NCI-H2196 treated with DMSO at 0.1 percent for 48 hours (cell line): ENCODE results near the gene APOL4.
"Not testable (repeated sequence)": the region's sequence is repeated elsewhere in the genome, so short reads cannot be mapped to it uniquely, and the experiment has no call there.

Source experiments
- DNase-seq: peaks from one replicate; lab custom pipeline; 2025; ENCODE audit not compliant: unreplicated experiment; lab: John Stamatoyannopoulos, UW

Gene APOL4, protein sequence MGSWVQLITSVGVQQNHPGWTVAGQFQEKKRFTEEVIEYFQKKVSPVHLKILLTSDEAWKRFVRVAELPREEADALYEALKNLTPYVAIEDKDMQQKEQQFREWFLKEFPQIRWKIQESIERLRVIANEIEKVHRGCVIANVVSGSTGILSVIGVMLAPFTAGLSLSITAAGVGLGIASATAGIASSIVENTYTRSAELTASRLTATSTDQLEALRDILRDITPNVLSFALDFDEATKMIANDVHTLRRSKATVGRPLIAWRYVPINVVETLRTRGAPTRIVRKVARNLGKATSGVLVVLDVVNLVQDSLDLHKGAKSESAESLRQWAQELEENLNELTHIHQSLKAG

DNA sequence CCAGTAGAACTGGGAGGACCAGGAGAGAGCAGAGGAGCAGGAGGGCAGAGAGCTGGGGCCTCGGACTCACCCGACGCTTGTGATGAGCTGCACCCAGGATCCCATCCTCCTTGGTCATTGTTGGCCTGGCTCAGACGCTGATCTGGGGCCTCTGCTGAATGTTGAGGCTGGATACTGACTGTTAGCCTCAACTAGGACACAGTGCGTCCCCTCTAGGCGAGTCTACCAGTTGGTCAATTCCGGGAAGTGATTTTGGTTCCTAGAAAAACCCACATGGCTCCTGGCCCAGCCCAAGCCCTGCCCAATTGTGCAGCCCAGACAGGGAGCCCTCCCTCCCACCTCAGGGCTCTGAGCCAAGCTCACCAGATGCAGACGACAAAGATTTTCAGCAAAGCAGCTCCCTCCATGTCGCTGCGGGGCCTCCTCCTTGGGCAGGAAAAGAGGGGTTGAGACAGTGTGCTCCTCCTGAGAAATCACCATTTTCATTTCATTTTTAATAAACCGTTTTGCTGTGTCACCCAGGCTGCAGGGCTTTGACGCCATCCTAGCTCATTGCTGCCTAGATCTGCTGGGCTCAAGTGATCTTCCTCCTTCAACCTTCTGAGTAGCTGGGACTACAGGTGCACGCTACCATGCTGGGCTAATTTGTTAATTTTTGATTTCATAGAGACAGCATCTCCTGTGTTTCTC, at the start of gene APOL4:
APOL4 (minus strand) TSS at position 180 of the 690 bp plus-strand sequence; CDS start at position 105, 75 bp downstream.
- no peak for DNase-seq

DNA sequence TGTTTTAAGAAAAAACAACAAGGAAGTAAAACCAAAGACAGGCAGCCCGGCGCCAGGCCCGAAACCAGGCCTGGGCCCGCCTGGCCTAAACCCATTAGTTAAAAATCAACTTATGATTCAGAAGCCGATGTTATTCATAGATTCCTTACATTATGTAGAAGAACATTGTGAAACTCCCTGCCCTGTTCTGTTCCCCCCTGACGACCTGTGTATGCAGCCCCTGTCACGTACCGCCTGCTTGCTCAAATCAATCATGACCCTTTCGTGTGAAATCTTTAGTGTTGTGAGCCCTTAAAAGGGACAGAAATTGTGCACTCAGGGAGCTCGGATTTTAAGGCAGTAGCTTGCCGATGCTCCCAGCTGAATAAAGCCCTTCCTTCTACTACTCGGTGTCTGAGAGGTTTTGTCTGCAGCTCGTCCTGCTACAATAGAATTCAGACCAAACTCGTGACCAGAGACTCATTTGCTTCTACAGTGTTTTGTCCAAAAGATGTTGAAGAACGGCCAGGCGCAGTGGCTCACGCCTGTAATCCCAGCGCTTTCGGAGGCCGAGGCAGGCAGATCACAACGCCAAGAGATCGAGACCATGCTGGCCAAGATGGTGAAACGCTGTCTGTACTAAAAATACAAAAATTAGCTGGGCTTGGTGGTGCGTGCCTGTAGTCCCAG, 48.8 kb upstream of the APOL4 start:
- DNase-seq: not testable (repeated sequence)

DNA sequence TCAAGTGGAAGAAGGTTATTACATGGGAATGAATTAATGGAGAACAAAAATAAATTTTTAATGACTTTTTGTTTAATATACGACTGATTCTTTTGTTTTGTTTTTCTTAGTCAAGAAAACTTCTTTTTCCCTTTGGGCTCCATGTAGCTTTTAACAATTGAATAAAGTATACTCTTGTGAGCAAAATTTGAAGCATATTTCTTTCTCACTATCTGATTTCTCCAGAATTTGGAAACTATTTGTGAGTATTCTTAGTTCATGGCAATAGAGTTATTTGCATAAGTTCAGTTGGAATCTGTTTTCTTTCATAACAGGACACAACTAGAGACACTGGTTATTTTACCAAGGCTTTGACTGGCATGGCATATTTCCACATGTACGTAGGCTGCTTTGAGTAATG, 47.6 kb upstream of the APOL4 start:
- no peak for DNase-seq

DNA sequence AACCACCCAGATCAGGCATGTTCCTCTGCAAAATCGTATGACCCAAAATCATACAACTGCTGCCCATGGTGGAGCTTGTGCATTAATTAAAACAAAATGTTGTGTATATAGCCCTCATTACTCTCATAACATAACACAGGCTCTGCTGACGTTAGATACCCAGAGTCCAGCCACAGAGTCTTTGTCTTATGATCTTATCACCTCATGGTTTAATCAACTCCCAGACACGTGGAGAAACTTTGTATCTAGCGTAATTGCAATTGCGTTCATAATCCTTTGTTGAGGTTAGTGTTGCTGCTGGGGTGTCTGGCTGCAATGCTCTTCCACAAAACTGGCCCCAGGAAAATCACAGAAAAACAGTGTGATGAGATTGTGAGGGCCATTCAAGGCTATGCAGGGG, 46.3 kb upstream of the APOL4 start:
- no peak for DNase-seq

DNA sequence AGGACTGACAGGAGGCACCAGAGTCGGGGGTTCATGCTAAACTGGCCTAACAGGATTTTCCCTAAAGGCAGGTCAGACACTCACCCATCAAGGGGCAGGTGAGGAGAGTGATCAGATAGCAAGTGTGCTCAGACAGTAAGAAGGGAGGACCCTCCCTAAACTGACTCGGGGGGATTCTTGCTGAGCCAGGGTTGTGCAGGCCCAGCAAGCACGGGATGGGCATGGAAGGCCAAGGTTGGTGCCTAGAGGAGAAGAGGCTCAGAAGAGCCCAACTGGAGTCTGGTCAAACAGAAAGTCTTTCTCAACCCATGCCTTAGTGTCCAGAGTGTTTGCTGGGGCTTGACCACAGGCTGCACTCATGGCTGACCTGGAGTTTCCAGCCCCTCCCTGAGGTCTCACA, 45.1 kb upstream of the APOL4 start:
- no peak for DNase-seq

DNA sequence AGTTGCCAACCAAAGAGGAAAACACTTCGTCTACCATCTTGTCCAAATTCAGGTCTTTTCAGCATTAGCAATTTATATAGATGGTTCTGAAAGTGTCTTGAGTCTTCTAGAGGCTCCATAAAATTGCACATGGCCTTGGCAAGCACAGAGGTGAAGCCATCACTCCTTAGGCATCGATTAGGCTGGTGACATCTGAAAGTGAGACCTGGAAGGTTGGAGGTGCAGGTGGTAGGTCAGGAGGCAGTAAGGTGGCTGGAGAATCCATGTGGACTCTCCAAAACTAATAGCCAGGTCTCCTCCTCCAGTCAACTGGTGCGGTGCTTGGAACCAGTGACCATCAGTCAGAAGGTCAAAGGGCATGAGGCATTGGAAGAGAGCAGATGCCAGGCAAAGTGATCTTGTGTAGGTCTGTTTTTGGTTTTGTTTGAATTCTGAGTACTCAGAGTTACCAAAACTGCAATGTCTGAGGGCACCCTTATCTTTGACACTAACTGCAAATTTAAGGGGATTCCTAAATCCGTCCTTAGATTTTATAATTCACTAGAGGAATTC, 44.3 kb upstream of the APOL4 start:
- DNase-seq: no peak

DNA sequence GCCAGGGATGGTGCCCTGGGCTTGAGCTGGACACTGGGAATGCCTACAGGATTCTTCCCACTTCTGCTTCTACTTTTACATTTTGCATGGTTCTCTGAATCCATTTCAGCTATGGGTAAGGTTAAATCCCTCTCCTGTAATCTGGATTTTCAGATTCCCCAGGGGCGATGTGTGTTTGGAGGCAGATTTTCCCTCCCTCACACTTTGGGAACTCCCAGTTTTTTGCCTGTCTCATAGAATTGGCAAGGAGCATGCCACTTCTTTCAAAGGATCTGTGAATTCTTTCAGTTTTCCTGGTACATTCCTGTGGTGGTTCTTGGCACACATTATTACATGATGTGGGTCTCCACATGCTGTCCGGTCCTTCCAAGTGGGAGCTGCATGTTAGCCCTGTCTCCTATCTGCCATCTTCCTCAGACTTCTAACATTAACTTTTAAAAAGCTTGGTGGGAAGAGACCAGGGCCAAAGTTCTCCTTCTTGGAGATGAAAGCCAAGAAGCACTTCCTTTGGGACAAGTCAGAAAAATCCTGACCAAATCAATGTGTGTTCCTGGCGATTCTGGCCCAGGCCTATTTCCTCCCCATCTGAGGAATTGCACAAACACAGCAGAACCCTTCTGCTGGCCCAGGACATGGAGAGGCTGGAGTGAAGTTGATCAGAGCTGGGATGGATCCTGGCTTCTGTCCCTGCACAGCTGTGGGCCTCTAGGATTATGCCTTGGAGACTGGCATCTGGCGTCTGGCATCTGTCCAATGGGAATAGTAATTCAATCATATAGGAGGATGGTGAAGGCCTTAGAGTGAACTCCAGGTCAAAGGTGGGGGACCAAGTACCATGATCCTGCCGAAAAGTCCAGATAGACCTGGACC, 43.1 kb upstream of the APOL4 start:
- no peak for DNase-seq

DNA sequence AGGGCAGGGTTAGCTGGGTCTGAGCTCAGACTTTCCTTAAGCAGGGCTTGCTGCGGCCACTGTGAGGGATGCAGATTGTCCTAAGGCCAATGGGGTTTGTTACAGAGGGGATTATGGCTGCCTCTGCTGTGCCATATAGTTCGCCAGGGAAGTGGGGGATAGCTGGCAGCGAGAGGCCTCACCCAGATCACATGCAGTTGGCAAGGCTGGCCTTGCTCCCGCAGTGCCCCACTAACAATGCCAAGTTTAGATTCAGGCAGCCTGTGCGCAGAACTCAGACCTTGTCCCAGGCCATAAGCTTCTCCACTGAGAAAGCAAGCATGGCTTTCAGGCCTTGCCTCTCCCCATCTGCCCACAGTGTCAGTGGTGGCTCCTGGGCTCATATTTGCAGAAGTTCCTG, 42.4 kb upstream of the APOL4 start:
- no peak for DNase-seq

DNA sequence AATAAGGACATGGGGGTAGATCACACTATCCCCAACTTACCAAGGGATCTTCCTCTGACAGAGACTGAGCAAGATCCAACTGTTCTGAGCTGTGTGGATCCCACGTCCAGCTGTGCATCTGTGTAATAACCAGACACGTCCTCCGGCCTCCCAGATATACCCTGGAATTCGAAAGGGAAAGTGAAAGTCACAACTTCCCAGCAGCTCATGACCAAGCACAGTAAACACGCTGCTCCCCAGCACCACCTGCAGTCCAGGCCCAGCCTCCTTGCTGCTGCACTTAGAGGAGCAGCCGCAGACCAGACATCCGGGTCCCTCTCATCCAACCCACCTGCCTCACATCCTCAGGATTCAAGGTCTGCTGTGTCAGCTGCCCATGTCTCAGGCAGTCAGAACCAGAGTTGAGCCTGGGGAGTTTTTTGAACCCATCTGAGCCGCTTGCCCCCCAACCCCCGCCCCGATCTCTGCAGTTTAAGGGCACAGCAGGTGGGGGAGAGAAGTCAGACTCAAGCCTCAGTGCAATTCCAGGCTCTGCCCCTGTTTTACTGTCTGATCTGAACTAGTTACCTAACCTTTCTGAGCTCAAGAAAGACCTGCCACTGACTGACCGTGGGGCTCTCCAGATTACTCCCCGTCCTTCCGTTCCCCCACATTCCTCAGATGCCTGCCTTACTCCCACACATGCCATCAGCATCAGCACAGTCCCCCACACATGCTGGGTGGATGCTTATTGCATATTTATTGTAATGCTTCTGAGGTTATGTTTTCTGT, 38.0 kb upstream of the APOL4 start, which contains the start of gene APOL2:
APOL2 (minus strand) TSS at position 127 of the 771 bp plus-strand sequence. CDS start 6,365 bp downstream, outside the sequence.
- peak; percentile 35 for DNase-seq

DNA sequence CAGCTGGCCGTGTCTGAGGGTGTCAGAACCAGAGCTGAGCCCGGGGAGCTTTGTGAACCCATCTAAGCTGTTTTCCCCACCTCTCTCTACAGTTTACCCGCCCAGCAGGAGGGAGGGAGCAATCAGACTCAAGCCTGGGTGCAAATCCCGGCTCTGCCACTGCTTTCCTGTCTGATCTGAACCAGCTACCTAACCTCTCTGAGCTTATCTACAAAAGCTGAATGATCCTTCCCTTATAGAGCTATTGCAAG, 37.5 kb upstream of the APOL4 start:
- no peak for DNase-seq

DNA sequence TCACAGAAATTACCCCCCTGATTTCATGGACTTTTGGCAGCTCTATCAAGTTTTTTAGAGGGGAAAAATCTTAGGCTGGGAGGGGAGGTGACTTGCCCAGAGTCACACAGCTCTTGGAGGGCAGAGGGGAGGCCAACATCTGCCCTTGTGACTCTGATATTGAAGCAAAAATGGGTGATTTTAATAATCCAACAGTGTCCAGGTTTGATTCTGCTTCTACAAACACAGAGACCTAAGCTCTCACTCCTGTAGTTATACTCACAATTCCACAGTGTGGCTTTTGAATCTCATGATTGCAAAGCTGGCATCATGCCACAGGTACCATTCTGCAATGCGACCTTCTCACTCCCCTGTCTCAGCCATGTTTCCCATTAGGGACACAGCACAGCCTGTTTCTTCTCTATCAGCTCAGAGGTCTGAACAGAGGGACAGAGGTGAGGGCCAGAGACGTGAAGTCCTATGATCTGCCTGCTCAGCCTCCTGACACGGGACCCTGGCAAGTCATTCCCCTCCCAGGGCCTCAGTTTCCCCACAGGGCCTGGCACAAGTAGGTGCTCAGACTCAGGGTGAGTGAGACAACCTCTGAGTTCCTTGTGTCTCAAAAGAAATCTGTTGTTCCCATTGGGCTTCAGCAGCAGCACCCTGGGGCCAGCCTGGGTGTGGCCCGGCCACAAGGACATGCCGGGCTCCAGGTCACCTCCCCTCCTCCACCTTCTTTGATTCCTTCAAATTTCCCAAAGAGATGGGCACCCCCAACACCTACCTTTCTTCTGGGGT, 37.0 kb upstream of the APOL4 start:
- no peak for DNase-seq

DNA sequence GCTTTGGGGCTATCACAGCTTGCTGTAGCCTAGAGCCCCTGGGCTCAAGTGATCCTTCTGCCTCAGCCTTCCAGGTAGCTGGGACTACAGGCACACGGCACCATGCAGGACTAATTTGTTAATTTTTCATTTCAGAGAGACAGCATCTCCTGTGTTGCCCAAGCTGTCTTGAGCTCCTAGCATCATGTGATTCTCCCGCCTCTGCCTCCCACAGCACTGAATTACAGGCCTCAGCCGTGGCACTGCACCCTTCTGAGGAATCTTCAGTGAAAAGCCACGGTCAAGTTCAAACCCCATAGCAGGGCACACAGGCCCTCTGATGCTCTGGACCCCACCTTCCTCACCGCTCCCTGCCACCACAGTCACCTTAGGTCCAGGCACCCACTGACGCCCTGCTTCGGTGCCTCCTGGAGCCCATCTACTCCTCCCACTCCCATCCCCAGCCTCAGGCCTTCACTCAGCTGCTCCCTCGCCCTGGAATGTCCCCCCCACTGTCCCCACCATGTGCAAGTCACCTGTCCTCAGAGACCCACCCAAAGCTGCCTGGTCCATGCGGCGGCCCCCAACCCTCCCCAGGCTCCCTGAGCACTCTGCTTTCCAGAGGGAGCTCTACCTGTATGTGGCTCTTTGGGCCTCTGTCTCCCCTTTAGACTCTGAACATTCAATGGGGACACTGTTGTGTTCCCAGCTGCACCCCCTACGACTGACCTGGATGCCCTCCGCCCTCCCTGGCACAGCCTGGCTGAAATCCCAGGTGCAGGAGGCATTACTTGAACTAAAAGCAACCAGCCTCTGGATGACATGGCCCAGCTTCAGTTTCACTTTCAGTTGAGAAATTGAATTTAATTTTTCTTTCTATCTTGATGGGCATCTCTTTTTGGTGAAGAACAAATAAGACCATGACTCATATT, 36.1 kb upstream of the APOL4 start:
- no peak for DNase-seq

DNA sequence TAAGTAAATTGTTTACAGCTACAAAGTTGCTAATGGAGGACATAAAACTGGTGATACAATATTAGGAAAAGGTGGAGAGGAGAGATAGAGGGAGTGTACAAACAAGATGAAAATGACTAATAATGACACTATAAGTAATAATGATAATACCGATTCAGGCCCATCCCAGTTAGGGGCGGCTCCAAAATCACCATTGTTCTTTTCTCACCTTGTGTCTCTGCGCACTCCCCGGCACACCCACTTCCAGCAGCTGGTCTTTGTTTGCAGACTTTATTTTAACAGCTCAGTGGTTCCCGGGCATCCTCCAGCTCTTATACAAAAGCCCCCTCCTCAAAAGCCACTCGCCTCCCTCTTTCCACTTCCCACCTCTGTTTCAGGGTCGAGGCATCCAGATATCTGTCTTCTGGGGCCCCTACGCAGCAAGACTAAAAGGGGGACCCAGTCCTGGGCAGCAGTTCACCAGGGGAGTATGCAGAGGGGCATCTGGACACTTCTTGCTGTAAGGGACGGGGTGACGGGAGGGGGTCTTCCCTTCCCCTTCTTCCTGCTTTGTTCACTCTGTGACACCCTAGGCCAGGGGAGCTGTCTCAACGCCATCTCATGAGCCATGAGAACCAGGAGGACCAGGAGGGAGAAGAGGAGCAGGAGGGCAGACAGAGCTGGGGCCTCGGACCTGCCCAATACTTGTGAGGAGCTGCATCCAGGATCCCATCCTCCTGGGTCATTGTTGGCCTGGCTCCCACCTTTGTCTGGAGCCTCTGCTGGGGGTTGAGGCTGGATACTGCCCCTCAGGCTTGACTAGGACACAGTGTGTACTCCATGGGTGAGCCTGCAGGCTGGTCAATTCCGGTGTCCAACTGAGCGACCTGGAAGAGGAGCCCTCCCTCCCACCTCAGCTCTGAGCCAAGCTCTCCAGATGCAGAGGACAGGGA, 35.0 kb upstream of the APOL4 start:
- no peak for DNase-seq

DNA sequence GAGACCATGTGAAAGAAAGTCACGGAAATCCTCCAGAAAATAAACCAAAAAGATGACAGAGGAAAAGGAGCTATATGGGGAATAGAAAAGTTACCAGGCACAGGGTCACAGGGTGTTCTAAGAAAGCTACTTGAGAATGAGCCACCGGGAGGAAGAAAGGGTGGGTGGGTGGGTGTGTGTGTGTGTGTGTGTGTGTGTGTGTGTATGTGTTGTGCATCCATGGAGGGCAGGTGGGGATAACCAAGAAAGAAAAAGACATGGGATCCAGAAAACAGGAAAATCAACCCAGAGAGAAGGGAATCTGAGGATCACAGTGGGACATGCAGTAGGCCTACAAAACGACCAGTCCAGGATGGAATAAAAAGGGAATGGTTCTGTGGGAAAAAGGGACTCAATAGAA, 34.0 kb upstream of the APOL4 start:
- DNase-seq: no peak

DNA sequence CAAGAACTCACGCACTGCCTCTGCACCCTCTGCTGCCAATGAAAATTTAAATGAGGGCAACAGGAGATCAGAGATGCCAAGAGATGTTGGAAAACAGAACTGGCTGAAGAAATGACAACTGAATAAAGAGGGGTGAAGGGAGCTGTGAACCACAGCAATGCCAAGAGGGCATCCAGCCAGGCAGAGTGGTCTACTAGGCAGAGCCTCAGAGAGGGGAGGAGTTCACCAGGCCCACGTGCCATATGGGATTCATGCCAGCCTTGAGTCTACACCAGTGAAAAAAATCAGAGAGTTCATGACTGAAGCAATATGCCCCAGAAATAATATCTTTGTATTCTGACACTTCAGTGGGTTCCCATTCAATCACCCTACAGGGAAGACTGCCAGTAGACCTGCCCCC, 33.3 kb upstream of the APOL4 start:
- DNase-seq: no peak

DNA sequence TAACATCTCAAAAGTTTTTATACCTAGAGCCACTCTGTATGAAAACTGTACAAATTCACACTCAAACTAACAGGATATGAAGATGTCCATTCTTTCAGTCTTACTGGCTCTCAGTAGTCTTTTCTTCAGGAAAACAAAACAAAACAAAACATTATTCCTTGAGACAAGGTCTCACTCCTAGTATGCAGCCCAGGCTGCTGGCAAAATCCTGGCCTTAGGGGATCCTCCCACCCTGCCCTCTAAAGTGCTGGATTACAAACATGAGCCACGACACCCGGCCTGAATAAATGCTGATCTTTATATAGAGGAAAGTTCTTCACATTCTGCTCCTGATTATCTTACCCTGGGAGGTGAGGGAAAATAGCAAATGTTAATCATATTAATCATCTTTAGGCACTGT, 32.6 kb upstream of the APOL4 start:
- no peak for DNase-seq

DNA sequence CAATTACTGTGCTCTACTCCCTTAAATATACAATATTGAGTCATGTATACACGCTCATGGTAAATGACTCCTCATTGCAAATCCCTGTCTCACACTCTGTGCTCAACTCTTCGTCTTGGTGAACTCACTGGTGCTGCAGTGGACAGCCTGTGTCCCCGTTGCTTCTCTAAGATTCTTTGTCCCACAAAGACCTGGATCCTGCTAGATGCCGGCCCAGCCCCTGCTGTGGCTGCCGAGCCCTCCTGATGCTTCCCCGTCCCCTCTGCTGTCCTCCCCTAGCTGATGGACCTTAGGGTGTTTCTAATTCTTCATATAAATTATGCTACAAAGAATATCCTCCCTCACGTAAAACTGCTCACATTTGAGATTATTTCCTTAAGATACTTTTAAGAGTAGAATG, 32.2 kb upstream of the APOL4 start:
- DNase-seq: no peak
